Left ventricle myocardium inferior (tissue), 1 donor: Measurements from ENCODE around the gene DOCK4. TPM values are rescaled to one million over a fixed set of nuclear protein-coding genes. Genes with fewer than 3 reads are reported as not detected.

Experiments
- DNase-seq: peaks from one replicate; pipeline ENCODE4 v3.0.0-alpha.2; 2020
- H3K27ac ChIP-seq: fragments of 200-600 bp; replicated peaks from 2 replicates; pipeline ENCODE4 v1.8.0; 2021
- H3K27me3 ChIP-seq: fragments of 200-600 bp; 2 replicates; pipeline ENCODE4 v1.8.0; 2021; ENCODE audit warnings: low read depth
- H3K36me3 ChIP-seq: fragments of 200-600 bp; 2 replicates; pipeline ENCODE4 v1.8.0; 2021
- H3K4me1 ChIP-seq: fragments of 200-600 bp; 2 replicates; pipeline ENCODE4 v1.8.0; 2021
- H3K4me3 ChIP-seq: fragments of 200-600 bp; 2 replicates; pipeline ENCODE4 v1.8.0; 2021; ENCODE audit warnings: mild to moderate bottlenecking, moderate library complexity
- H3K9me3 ChIP-seq: fragments of 200-600 bp; replicated peaks from 2 replicates; pipeline ENCODE4 v1.8.0; 2021
- intact Hi-C: fragments of 100-400 bp; cut with micrococcal nuclease; formaldehyde crosslinking; loops from one replicate; pipeline ENCODE4 v1.11.0; 2022
- total RNA-seq: library from RNA; stranded (reverse); fragmentation: NEBNext Ultra II Directional; extraction: Animal tissue kit (Norgen Biotek cat#: 25700); gene quantifications from one replicate; pipeline ENCODE4 v1.2.1, GENCODE V29; 2021
- TF ChIP-seq, protein P1 (sequence below): fragments of 200-600 bp; IDR thresholded peaks from 2 replicates; pipeline ENCODE4 v1.8.0; 2021; ENCODE audit warnings: antibody characterized with exemption, mild to moderate bottlenecking, borderline replicate concordance
- donor health status: DM: no; HTN: yes; CAD: no; lungs with severe emphysema.

Gene DOCK4
- total RNA-seq, 1 donor from 2014 or later = 15.2 TPM

- H3K36me3 ChIP-seq = peaks cover 30% of the 10 kb centered on the region
- H3K27me3 ChIP-seq = no peaks in the 10 kb centered on the region
- DNase-seq = no peak
- no peak overlapping the region for H3K27ac ChIP-seq
- peaks cover 12% of the 10 kb centered on the region for H3K4me1 ChIP-seq
- TF ChIP-seq, protein P1, sequence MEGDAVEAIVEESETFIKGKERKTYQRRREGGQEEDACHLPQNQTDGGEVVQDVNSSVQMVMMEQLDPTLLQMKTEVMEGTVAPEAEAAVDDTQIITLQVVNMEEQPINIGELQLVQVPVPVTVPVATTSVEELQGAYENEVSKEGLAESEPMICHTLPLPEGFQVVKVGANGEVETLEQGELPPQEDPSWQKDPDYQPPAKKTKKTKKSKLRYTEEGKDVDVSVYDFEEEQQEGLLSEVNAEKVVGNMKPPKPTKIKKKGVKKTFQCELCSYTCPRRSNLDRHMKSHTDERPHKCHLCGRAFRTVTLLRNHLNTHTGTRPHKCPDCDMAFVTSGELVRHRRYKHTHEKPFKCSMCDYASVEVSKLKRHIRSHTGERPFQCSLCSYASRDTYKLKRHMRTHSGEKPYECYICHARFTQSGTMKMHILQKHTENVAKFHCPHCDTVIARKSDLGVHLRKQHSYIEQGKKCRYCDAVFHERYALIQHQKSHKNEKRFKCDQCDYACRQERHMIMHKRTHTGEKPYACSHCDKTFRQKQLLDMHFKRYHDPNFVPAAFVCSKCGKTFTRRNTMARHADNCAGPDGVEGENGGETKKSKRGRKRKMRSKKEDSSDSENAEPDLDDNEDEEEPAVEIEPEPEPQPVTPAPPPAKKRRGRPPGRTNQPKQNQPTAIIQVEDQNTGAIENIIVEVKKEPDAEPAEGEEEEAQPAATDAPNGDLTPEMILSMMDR = no peak
- H3K4me3 ChIP-seq = no peak overlapping the region
- intact Hi-C loops = no loop called here
- no peaks in the 10 kb centered on the region for H3K9me3 ChIP-seq
These were observed 421.9 kb downstream of the DOCK4 start for GRCh38 chr7:111784296-111784695.

DNA sequence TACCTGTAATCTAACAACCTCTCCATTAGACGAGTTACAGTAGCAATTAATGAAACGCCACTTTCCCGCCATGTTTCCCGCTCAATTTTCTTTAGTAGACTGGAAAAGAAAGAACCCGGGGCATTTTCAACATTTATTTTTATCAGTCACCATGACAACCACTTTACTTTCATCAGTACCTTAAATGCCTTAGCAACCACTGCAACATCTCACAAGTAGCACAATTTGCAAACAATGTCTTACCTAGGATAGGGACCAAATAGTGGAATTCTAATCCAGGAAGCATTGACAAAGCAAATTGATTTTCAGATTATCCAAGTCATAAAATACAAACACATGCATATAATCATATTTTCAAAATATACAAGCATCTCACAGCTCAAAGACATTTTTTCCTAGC is 422.3 kb downstream of the DOCK4 start:
- TF ChIP-seq, protein P1 = no peak
- DNase-seq = no peak
- intact Hi-C loops = no loop called here
- Histone ChIP-seq H3K4me3 (no peak overlapping the region), H3K36me3 (peaks cover 29% of the 10 kb centered on the region), H3K9me3 (no peaks in the 10 kb centered on the region), H3K4me1 (peaks cover 8% of the 10 kb centered on the region), H3K27ac (no peak overlapping the region), H3K27me3 (no peaks in the 10 kb centered on the region)

DNA sequence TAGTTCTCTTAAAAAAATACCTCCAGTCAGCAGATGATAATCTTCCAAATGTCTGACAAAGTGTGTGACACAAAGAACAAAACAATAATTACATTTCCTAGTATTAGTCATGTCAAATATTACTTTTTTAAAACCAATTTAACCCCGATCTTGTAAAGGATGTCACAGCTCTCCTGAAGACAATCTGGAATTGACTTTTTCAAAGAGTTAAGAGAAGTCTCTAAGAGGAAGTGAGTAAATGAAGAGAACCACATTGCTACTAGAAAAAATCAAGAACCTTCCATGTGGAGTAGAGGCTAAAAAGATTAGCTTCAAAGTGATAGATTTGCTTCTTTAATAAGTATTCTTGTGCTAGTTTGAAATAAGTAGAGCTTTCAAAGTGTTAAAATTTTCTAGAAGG is 425.7 kb downstream of the DOCK4 start:
- H3K36me3 ChIP-seq = peaks cover 50% of the 10 kb centered on the region
- DNase-seq = no peak
- no peak overlapping the region for H3K4me3 ChIP-seq
- intact Hi-C loops = no loop called here
- TF ChIP-seq, protein P1 = no peak
- no peaks in the 10 kb centered on the region for H3K27me3 ChIP-seq
- no peaks in the 10 kb centered on the region for H3K4me1 ChIP-seq
- peaks cover 15% of the 10 kb centered on the region for H3K9me3 ChIP-seq
- H3K27ac ChIP-seq = no peak overlapping the region

DNA sequence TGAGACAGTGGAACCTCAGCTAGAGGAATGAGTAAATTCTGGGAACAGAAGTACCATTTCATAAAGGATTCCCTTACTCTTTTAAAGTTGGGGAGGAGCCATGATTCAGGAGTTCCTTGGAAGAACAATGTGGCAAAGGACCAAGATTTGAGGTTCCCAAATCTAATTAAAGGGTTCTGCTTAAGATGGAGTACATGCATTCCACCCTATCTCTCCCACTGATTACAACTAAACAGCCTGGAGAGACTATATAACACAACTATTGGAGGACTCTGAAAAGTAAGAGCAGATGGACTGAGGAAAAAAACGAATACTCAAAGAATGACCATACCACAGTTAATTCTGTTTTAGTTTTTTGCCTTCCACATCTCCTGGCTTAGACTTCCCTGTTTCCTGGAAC is 431.0 kb downstream of the DOCK4 start:
- no peak overlapping the region for H3K4me3 ChIP-seq
- peaks cover 67% of the 10 kb centered on the region for H3K36me3 ChIP-seq
- no peaks in the 10 kb centered on the region for H3K4me1 ChIP-seq
- no peak overlapping the region for H3K27ac ChIP-seq
- peaks cover 15% of the 10 kb centered on the region for H3K9me3 ChIP-seq
- no peak for DNase-seq
- no peaks in the 10 kb centered on the region for H3K27me3 ChIP-seq
- TF ChIP-seq, protein P1 = no peak
- intact Hi-C loops = no loop called here

GRCh38 chr7:111772716-111773115 is 433.5 kb downstream of the DOCK4 start:
- Histone ChIP-seq H3K36me3 (peaks cover 65% of the 10 kb centered on the region), H3K4me1 (no peaks in the 10 kb centered on the region), H3K27me3 (no peaks in the 10 kb centered on the region), H3K9me3 (peaks cover 12% of the 10 kb centered on the region), H3K27ac (no peak overlapping the region), H3K4me3 (no peak overlapping the region)
- intact Hi-C loops = no loop called here
- no peak for DNase-seq
- TF ChIP-seq, protein P1 = no peak

DNA sequence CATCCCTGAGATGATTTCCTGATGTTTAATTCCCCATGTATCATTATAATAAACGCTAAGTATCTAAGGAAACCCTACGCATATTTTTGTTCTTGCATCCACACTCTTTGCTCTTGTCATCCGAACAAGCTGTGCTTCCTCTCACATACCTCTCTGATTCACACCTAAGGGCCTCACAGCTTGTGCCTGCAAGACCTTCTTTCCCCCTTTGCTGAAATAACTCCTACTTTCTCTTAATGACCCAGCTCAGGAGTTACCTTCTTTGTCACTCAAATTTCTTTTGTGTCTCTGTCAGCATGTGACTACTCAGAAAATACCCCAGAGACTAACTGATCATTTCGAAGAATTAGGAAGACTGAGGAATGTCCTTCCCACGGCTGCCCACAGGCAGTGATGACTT is 434.6 kb downstream of the DOCK4 start:
- intact Hi-C loops = no loop called here
- Histone ChIP-seq H3K27me3 (no peaks in the 10 kb centered on the region), H3K27ac (no peak overlapping the region), H3K36me3 (peaks cover 63% of the 10 kb centered on the region), H3K4me3 (no peak overlapping the region), H3K4me1 (no peaks in the 10 kb centered on the region), H3K9me3 (peaks cover 2% of the 10 kb centered on the region)
- no peak for DNase-seq
- TF ChIP-seq, protein P1 = no peak
